ENCODE results near the gene ING1.

- TF ChIP-seq CTCF (IDR thresholded peaks at IDR 0.05; ENCODE audit: insufficient read depth, low read length) (no peak), GABPA (IDR thresholded peaks at IDR 0.05; ENCODE audit: low read depth) (no peak), SPI1 (IDR thresholded peaks at IDR 0.05; ENCODE audit: borderline replicate concordance, low read depth) (no peak), REST (IDR thresholded peaks at IDR 0.05; ENCODE audit: insufficient replicate concordance, low read depth) (no peak)
Measured at GRCh38 chr13:110771194-110771593, 57.7 kb downstream of the ING1 start.
